GM19463 (cell line): ENCODE results near the gene CKAP2.
"Not testable (repeated sequence)": the region's sequence is repeated elsewhere in the genome, so short reads cannot be mapped to it uniquely, and the experiment has no call there.

Experiments used
- ATAC-seq: cut with Tn5 transposase; IDR thresholded peaks from one replicate; pipeline ENCODE4 v1.9.1; 2021; ENCODE audit warnings: mild to moderate bottlenecking, moderate library complexity; ENCODE audit not compliant: unreplicated experiment

CKAP2 gene

DNA sequence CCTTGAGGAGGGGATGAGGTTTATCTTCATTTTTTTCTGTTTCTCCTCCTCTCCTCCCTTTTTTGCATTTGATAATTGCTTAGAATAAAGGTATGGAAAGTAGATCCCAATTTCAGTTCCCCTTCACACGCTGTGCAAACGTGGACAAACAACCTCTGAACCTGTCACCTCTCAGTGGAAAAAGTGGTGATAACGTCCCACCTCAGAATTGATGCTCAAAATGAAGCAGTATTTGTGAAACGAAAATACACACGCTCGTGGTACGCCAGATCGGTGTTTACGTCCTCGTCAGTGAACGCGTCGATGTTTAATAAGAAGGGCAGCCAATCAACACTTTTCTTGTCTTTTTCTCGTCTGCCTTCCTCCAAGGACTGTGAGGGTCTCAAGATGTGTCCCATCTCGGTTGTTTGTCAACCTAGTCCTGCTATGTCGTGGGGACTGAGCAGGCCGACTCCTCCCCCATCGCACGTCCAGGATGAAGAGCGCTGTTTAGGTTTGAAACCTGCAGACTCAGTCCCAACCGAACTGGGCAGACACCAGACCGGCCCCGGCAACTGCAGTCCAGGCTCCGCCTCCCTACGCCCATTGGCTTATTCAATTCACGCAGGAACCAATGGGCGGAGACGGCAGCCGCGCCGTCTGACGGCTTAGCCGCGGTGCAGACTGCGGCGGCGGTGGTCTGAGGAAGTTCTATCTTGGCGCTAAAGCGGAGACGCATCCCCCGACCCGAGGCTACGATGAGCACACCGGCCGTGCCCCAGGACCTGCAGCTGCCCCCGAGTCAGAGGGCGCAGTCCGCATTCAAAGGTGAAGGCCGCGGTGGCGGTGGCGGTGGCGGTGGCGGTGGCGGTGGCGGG is at the start of gene CKAP2:
Gene CKAP2 (plus strand): TSS at position 659 of the 857 bp plus-strand sequence. CDS start 79 bp downstream, at position 738.
- ATAC-seq = peak; percentile 67

DNA sequence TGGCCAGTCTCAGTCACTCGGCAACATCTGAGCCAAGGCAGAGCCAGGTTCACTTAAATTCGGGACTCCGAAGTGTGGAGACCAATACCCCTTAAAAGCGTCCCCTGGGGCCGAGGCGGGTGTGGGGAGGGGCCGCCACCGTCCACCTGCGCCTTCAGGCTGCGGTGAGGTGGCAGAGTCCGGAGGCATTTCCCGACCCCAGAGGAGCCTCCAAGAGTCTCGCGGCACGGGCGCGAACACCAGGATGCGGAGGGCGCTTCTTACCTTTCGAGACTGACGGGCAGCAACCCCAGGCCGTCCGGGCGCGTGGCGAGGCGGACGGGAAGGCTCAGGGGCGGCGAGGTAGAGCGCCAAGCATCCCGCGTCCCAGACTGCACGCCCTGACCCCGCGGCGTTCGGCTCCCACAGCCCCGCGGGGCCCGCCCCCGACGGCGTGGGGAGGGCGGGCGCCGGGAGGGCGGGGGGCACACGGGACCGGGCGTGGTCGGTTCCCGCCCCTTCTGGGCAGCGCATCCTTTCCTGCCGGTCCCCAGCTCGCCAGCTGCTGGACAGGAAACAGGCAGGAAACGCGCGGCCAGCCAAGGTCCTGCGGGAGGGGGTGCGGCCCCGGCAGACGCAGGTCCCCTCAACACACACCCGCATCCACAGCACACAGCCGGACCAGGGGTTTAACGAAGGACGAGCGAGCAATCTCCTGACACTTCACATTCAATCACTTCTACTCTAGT is 49.3 kb upstream of the CKAP2 start, which contains the start of gene THSD1:
Gene THSD1 (minus strand): TSS at position 406 of the 728 bp plus-strand sequence. CDS start 3,572 bp downstream, outside the sequence.
- ATAC-seq = peak; percentile 57

DNA sequence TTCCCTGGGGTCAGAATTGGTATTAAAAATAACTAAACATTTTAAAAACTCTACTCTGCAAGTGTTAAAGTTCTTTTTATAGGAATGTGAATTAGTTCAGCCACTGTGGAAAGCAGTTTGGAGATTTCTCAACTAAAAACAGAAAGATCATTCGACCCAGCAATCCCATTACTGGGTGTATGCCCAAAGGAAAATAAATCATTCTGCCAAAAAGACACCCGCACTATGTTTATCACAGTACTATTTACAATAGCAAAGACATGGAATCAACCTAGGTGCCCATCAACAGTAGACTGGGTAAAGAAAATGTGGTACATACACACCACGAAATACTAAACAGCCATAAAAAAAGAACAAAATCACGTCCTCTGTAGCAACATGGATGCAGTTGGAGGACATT is 48.6 kb upstream of the CKAP2 start:
- no peak for ATAC-seq

DNA sequence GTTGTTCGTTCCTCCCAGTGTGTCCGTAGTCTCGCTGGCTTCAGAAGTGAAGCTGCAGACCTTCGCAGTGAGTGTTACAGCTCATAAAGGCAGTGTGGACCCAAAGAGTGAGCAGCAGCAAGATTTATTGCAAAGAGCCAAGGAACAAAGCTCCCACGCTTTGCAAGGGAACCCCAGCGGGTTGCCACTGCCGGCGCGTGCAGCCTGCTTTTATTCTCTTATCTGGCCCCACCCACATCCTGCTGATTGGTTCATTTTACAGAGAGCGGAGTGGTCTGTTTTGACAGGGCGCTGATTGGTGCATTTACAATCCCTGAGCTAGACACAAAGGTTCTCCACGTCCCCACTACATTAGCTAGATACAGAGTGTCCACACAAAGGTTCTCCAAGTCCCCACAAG is 47.8 kb upstream of the CKAP2 start:
- not testable (repeated sequence) for ATAC-seq

- not testable (repeated sequence) for ATAC-seq
Observed at GRCh38 chr13:52408071-52408658, 47.1 kb upstream of the CKAP2 start.

GRCh38 chr13:52411629-52412028 is 43.6 kb upstream of the CKAP2 start:
- ATAC-seq = peak; percentile 98

- ATAC-seq = no peak
Observed at GRCh38 chr13:52412128-52412527, 43.1 kb upstream of the CKAP2 start.

DNA sequence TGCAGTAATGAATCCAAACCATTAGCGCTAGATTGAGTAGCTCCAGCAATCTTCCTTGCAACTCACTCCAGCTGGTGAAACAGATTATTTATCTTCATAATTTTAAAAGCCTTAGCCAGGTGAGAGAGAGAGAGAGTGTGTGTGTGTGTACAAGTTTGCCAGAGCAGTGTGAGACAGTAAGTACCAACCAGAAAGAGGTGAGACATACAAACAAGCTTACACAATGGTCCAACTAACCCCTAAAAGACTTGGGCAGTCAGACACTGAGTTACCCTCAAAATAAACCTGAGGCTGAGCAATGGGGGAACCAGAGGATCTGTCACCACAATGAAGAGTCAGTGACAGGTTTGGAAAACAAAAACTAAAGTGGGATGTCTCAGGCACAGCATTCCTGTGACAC is 41.2 kb upstream of the CKAP2 start:
- no peak for ATAC-seq

DNA sequence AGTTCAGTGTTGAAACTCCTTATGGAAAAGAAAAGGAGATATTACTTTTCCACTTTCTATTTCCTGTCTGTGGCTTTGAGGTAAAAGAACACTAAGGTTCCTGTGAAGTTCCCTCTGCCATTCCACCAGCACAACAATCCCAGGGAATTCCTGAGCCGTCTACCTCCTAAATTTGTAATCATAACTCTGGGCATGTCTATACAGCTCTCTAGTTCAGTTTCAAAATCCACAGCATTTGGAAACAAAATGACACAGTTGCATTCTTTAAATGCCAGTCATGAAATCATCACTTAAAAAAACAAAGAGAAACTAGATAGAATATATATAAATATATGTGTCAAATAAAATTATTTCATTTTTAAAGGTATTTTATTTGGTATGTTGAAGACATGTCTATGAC is 40.3 kb upstream of the CKAP2 start:
- no peak for ATAC-seq

- ATAC-seq = no peak
Observed at GRCh38 chr13:52419080-52419479, 36.2 kb upstream of the CKAP2 start.

DNA sequence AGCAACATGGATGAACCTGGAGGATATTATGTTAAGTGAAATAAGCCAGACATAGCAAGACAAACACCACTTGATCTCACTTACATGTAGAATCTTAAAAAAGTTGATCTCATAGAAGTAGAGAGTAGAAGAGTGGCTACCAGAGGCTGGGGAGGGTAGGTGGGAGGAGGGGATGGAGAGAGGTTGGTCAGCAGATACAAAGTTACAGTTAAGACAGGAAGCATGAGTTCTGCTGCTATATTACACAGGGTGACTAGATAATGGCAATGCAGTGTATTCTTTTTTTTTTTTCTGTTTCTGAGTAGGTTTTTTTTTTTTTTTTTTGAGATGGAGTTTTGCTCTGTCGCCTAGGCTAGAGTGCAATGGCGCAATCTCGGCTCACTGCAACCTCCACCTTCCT is 34.1 kb upstream of the CKAP2 start:
- no peak for ATAC-seq

- no peak for ATAC-seq
Observed at GRCh38 chr13:52428295-52428694, 27.0 kb upstream of the CKAP2 start.

DNA sequence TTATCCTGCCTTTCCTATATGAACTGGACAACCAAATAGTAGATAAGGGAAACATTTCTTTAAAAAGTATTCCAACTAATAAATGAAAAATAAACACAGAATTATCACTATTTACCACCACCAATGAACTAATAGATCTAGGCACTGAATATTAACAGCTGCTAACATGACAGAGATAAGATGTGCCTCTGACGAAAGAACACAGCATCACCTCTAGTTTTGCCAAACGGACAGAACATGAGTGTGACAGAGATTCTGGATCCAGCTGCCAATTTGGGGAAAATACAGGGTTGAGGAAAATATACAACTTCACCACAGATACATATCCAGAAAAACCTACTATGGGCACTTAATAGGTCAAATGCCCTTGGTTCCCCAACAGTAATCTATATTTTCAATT is 22.8 kb upstream of the CKAP2 start:
- no peak for ATAC-seq

DNA sequence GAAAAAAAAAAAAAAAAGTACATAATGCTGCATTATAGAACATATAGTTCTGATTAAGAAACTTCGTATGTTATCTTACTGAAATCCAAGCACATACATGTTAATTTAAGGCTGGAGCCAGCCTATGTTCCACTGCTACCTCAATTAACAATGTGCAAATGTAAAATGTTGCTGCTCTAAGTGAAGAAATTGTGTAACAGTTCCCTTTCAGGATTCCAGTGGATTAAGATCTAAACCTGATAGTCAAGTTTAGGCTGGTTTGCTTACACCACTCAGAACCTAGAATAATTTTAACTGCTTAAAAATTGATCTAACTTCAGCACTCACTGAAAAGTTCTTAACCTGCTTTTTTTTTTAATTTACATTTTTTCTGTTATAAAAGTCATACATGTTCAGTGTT is 9.0 kb upstream of the CKAP2 start:
- ATAC-seq = no peak

GRCh38 chr13:52447354-52447753 is 7.9 kb upstream of the CKAP2 start:
- no peak for ATAC-seq

- no peak for ATAC-seq
Observed at GRCh38 chr13:52447815-52448552, 7.3 kb upstream of the CKAP2 start.

DNA sequence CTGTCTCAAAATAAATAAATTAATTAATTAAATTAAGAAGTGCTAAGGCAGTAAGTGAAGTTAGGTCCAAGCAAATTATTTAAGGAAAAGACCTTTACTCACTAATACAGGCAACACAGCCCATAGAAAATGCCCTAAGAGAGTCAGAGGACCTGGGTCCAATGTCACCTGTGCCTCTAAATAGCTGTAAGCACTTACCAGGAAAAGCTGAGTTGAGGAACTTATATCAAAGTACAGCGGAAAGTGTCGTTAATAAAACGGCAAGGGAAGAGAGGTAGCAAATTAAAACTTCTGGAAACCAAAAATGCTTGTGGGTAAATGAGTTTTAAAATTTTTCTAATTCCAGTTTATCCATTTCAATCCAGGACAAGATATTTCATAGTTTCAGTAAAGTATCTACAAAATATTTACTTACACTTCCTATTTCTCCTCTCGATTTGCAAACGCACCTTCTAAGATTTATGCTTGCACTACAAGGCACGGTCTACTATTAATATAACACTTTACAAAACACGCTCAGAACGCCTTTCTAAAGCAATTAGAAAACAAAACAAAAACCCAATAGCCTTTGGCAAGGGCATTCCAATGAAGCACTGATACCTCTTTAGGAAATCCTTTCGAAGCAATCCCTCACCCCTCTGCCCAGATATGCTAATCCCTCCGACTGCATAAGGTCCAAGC is 5.8 kb upstream of the CKAP2 start:
- ATAC-seq = no peak

GRCh38 chr13:52450012-52450792 is 5.1 kb upstream of the CKAP2 start, which contains the start of gene VPS36:
Gene VPS36 (minus strand): TSS chr13:52450634. CDS start chr13:52450594, 40 bp downstream.
- peak; percentile 61 for ATAC-seq

GRCh38 chr13:52450793-52451116 is 4.5 kb upstream of the CKAP2 start:
- no peak for ATAC-seq
